ENCODE measurements around the gene ACSL1. TPM values are rescaled to one million over a fixed set of nuclear protein-coding genes. Genes with fewer than 3 reads are reported as not detected.

Gene ACSL1
- total and polyA plus RNA-seq, 12 donors: 6.2 to 113 (median 67.7) TPM

GRCh38 chr4:184868623-184869022 is 42.9 kb upstream of the ACSL1 start:
- Histone ChIP-seq H3K27me3 (no peaks in the 10 kb centered on the region), H3K27ac (no peak overlapping the region), H3K9me3 (replicated peaks in 1 of 3) (no peaks in the 10 kb centered on the region), H3K36me3 (replicated peaks in 1 of 2) (no peaks in the 10 kb centered on the region), H3K4me1 (replicated peaks in 1 of 2) (no peaks in the 10 kb centered on the region), H3K4me3 (no peak overlapping the region)
- intact Hi-C loops (cut with DNase I): no loop called here
- TF ChIP-seq, protein P1, sequence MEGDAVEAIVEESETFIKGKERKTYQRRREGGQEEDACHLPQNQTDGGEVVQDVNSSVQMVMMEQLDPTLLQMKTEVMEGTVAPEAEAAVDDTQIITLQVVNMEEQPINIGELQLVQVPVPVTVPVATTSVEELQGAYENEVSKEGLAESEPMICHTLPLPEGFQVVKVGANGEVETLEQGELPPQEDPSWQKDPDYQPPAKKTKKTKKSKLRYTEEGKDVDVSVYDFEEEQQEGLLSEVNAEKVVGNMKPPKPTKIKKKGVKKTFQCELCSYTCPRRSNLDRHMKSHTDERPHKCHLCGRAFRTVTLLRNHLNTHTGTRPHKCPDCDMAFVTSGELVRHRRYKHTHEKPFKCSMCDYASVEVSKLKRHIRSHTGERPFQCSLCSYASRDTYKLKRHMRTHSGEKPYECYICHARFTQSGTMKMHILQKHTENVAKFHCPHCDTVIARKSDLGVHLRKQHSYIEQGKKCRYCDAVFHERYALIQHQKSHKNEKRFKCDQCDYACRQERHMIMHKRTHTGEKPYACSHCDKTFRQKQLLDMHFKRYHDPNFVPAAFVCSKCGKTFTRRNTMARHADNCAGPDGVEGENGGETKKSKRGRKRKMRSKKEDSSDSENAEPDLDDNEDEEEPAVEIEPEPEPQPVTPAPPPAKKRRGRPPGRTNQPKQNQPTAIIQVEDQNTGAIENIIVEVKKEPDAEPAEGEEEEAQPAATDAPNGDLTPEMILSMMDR (IDR thresholded peaks at IDR 0.05): no peak
- no peak for TF ChIP-seq POLR2A (IDR thresholded peaks at IDR 0.05)
- no peak for DNase-seq
- WGBS, 4 donors: 78 to 87% (median 83%) methylated on average over 3 of the region's 3 CpGs

GRCh38 chr4:184863916-184864315 is 38.1 kb upstream of the ACSL1 start:
- H3K9me3 ChIP-seq (replicated peaks in 1 of 3): no peaks in the 10 kb centered on the region
- no peak for DNase-seq
- no peak overlapping the region for H3K27ac ChIP-seq
- TF ChIP-seq, protein P1 (IDR thresholded peaks at IDR 0.05): no peak
- TF ChIP-seq POLR2A (IDR thresholded peaks at IDR 0.05): no peak
- no peaks in the 10 kb centered on the region for H3K36me3 ChIP-seq (replicated peaks in 1 of 2)
- intact Hi-C loops (cut with DNase I): no loop called here
- H3K4me3 ChIP-seq: no peak overlapping the region
- 70 to 82% (median 76%) methylated on average over 3 of the region's 3 CpGs for WGBS, 4 donors
- no peaks in the 10 kb centered on the region for H3K27me3 ChIP-seq
- H3K4me1 ChIP-seq (replicated peaks in 1 of 2): no peaks in the 10 kb centered on the region

DNA sequence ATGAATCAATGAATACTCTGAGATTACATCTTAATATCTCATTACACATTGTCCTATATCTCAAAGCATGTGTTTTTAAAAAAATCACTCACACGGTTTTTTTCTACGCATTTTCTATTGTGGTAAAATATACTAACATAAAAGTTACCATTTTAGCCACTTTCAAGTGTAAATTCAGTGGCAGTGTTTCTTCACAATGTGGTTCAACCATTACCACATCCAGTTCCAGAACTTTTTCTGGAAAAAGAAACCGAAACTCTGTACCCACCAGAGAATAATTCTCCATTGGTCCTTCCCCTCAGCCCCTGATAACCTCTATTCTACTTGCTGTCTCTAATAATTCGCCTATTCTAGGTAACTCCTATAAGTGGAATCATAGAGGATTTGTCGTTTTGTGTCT is 35.3 kb upstream of the ACSL1 start:
- intact Hi-C loops (cut with DNase I): no loop called here
- Histone ChIP-seq H3K27ac (no peak overlapping the region), H3K9me3 (replicated peaks in 1 of 3) (no peaks in the 10 kb centered on the region), H3K27me3 (no peaks in the 10 kb centered on the region), H3K4me1 (replicated peaks in 1 of 2) (no peaks in the 10 kb centered on the region), H3K36me3 (replicated peaks in 1 of 2) (no peaks in the 10 kb centered on the region), H3K4me3 (no peak overlapping the region)
- TF ChIP-seq POLR2A (IDR thresholded peaks at IDR 0.05): no peak
- TF ChIP-seq, protein P1 (IDR thresholded peaks at IDR 0.05): no peak
- WGBS, 4 donors: 64 to 81% (median 76%) methylated on average over 5 of the region's 5 CpGs
- DNase-seq: no peak

DNA sequence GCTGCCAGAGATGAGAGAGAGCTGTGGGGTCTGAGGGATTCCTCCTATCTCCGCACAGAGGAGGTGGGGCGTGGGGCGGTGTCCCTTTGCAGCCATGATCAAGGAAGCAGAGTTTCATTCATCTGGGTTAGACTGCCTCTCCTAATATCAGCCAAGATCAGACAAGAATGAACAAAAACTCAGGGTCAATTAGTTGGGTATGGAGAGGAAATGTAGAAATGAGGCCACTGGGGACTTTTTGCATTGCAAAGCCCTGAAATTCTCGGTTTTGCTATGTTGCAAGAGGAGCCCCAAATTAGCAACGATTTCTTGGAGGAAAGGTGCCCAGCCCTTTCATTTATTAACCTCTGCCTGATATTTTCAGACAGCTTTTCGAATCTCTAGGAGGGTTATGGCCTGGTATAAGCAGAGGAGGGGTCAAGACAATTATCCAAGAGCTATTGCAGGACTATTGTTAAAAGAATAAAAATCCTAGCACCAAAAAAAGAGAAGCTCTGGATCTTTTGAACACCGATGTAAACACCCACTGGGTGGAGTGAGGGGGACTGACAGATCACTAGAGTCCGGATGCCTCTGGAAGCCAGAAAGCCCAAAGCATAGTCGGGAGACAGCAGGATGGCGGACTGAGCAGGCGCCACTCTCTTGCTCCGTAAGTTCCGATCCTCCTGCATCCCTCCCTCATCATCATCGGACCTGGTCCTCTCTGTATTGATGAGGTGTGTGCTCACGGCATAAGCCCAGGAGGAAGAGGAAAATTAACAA is 34.4 kb upstream of the ACSL1 start:
- Histone ChIP-seq H3K4me3 (no peak overlapping the region), H3K4me1 (replicated peaks in 1 of 2) (no peaks in the 10 kb centered on the region), H3K27me3 (no peaks in the 10 kb centered on the region), H3K27ac (no peak overlapping the region), H3K9me3 (replicated peaks in 1 of 3) (no peaks in the 10 kb centered on the region), H3K36me3 (replicated peaks in 1 of 2) (no peaks in the 10 kb centered on the region)
- intact Hi-C loops (cut with DNase I): no loop called here
- 76 to 82% (median 79%) methylated on average over 15 of the region's 15 CpGs for WGBS, 4 donors
- TF ChIP-seq POLR2A (IDR thresholded peaks at IDR 0.05): no peak
- TF ChIP-seq, protein P1 (IDR thresholded peaks at IDR 0.05): no peak
- no peak for DNase-seq
